Ovary (tissue), 3 donors: ENCODE data around the gene COL25A1.

Experiments used
- EP300 ChIP-seq: sonication (generic); formaldehyde crosslinking; IDR thresholded peaks from one replicate; pipeline ENCODE4 v1.6.1; 2017; ENCODE audit warnings: antibody characterized with exemption
- POLR2A ChIP-seq: fragments of 450-650 bp; IDR thresholded peaks from one replicate; pipeline ENCODE4 v1.6.1; 2017; ENCODE audit warnings: antibody characterized with exemption, mild to moderate bottlenecking, moderate library complexity
- TF ChIP-seq, protein P1 (sequence below), 3 donors: fragments of 450-650 bp in 2 of 3; fragments of 200-600 bp in 1 of 3; IDR thresholded peaks; one replicate each; pipeline versions ENCODE4 v1.5.1 to v1.8.0; 2016 to 2022; ENCODE audit warnings: antibody characterized with exemption in 3 of 3, mild to moderate bottlenecking in 1 of 3
- donor health status: DM: no; HTN: no; CAD: no.

- TF ChIP-seq, protein P1, sequence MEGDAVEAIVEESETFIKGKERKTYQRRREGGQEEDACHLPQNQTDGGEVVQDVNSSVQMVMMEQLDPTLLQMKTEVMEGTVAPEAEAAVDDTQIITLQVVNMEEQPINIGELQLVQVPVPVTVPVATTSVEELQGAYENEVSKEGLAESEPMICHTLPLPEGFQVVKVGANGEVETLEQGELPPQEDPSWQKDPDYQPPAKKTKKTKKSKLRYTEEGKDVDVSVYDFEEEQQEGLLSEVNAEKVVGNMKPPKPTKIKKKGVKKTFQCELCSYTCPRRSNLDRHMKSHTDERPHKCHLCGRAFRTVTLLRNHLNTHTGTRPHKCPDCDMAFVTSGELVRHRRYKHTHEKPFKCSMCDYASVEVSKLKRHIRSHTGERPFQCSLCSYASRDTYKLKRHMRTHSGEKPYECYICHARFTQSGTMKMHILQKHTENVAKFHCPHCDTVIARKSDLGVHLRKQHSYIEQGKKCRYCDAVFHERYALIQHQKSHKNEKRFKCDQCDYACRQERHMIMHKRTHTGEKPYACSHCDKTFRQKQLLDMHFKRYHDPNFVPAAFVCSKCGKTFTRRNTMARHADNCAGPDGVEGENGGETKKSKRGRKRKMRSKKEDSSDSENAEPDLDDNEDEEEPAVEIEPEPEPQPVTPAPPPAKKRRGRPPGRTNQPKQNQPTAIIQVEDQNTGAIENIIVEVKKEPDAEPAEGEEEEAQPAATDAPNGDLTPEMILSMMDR (IDR thresholded peaks at IDR 0.05) = no peak
- TF ChIP-seq EP300 (no peak), POLR2A (no peak)
Observed at GRCh38 chr4:109126856-109127255, 175.6 kb downstream of the COL25A1 start.
